Bronchial epithelial cell (primary cell): ENCODE data around the gene STXBP1. TPM values are rescaled to one million over a fixed set of nuclear protein-coding genes. Genes with fewer than 3 reads are reported as not detected.

Experiments used
- DNase-seq: peaks from one replicate; pipeline ENCODE4 v3.0.0-alpha.2; 2010; ENCODE audit warnings: low read depth
- FAIRE-seq: peaks from 2 replicates; lab custom pipeline; 2011; peaks lifted over from hg19 to GRCh38; lab: Jason Lieb, UNC
- H3K27me3 ChIP-seq: 2 replicates; pipeline ENCODE4 v1.5.1; 2011; ENCODE audit warnings: low read length; ENCODE audit not compliant: control insufficient read depth, insufficient read depth
- H3K36me3 ChIP-seq: 2 replicates; pipeline ENCODE4 v1.5.1; 2011; ENCODE audit warnings: low read length; ENCODE audit not compliant: control insufficient read depth, insufficient read depth
- H3K4me3 ChIP-seq: 2 replicates; pipeline ENCODE4 v1.5.1; 2011; ENCODE audit warnings: mild to moderate bottlenecking, low read depth, low read length, control low read depth
- total RNA-seq: library from RNA; depleted of rRNA; stranded (reverse); fragments of >200 nt; gene quantifications from 2 replicates; pipeline ENCODE4 v1.2.1, GENCODE V29; 2014
- TF ChIP-seq, protein P1 (sequence below): IDR thresholded peaks from 2 replicates; pipeline ENCODE4 v1.5.1; 2011; ENCODE audit warnings: mild to moderate bottlenecking, moderate library complexity, low read length, control low read depth, inconsistent platforms; ENCODE audit not compliant: insufficient read depth, severe bottlenecking

The STXBP1 gene
- total RNA-seq, 1 donor from 2014 or later, result 17.1 TPM

DNA sequence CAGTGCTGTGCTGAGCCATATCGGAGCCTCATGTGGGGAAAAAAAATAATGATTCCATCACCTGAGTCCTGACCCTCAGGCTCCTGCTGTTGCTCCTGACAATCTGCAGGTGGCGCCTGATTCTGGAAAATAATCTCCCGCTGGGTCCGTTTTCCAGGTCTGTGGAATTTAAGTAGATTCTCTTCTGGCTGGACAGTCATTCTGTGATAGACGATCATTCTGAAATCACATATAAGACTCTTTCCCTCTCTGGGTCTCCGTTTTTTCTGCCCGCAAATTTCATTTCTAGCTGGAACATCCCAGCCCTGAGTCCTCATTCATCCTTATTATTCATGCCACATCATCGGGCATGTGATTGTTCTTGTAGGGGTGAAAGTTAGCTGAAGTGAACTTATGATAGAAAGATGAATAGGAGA lies 22.1 kb upstream of the STXBP1 start:
- no peaks in the 10 kb centered on the region for H3K36me3 ChIP-seq
- FAIRE-seq (no peak), DNase-seq (no peak)
- H3K27me3 ChIP-seq, result no peaks in the 10 kb centered on the region
- TF ChIP-seq, protein P1, sequence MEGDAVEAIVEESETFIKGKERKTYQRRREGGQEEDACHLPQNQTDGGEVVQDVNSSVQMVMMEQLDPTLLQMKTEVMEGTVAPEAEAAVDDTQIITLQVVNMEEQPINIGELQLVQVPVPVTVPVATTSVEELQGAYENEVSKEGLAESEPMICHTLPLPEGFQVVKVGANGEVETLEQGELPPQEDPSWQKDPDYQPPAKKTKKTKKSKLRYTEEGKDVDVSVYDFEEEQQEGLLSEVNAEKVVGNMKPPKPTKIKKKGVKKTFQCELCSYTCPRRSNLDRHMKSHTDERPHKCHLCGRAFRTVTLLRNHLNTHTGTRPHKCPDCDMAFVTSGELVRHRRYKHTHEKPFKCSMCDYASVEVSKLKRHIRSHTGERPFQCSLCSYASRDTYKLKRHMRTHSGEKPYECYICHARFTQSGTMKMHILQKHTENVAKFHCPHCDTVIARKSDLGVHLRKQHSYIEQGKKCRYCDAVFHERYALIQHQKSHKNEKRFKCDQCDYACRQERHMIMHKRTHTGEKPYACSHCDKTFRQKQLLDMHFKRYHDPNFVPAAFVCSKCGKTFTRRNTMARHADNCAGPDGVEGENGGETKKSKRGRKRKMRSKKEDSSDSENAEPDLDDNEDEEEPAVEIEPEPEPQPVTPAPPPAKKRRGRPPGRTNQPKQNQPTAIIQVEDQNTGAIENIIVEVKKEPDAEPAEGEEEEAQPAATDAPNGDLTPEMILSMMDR, result peak; percentile 78
- H3K4me3 ChIP-seq, result no peak overlapping the region

DNA sequence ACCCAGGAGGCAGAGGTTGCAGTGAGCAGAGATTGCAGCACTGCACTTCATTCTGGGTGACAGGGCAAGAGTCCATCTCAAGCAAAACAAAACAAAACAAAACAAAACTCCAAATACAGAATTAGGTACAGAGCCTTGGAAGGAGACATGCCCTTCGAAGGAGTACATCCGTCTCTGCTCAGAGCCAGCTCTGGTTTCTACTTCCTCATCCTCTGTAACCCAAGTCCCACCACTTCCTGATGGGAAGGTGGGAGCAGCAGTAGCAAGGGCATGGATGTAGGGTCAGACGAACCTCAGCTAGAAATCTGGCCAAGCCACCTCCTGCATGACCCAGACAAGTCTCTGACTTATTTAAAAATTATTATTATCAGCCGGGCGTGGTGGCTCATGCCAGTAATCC lies 16.5 kb upstream of the STXBP1 start:
- FAIRE-seq (no peak), DNase-seq (no peak)
- TF ChIP-seq, protein P1, result no peak
- Histone ChIP-seq H3K4me3 (no peak overlapping the region), H3K36me3 (no peaks in the 10 kb centered on the region), H3K27me3 (no peaks in the 10 kb centered on the region)

DNA sequence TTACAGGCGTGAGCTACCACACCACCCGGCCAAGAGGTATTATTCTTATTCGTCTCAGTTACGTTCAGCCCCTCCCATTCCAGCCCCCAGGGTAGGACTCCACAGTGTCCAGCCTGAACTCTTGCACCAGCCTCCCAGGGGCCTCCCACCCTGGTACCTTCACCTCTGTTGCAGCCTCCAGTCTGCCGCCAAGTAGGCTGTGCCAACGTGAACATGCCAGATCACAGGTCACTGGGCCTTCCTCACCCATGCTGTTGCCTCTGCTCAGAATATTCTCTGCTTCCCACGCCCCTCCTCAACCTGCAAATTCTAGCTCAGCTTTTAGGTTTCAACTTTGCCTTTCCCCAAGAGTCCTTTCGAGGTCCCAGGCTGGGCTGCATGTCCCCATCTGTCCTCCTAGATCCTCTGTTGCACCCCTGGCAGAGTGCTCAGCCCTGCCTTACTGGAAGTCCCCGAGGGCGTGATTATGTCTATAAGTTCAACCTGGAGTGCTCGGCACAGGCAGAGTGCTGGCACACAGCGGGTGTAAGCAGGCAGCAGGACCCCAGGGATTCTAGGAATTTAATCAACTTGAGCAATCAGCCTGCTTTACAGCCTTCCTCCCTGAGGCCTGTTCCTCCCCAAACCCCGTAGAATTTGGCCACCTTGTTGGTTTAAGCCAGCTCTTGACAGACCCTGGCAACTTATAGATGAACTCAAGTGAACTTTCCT lies 13.1 kb upstream of the STXBP1 start:
- Histone ChIP-seq H3K36me3 (no peaks in the 10 kb centered on the region), H3K4me3 (no peak overlapping the region), H3K27me3 (no peaks in the 10 kb centered on the region)
- TF ChIP-seq, protein P1, result no peak
- no peak for DNase-seq
- no peak for FAIRE-seq

DNA sequence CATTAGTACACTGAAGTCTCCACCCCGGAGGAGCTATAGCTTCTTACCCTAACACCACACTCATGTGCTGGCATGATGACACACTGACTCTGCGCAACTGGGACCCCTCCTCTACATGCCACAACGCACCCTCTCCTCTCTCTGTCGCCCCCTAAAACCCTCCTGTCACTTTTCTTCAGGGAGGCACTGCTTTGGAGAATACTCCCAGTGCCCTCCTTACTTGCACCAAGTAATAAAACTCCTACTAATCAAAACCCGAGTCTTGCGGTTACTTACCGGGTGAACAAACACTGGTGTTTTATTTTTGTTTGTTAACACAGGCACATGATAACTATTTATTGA lies 12.6 kb upstream of the STXBP1 start:
- no peaks in the 10 kb centered on the region for H3K36me3 ChIP-seq
- FAIRE-seq, result no peak
- no peak for DNase-seq
- H3K27me3 ChIP-seq, result no peaks in the 10 kb centered on the region
- TF ChIP-seq, protein P1, result no peak
- H3K4me3 ChIP-seq, result no peak overlapping the region

GRCh38 chr9:127603226-127603625 lies 8.9 kb upstream of the STXBP1 start:
- Histone ChIP-seq H3K36me3 (no peaks in the 10 kb centered on the region), H3K27me3 (no peaks in the 10 kb centered on the region), H3K4me3 (no peak overlapping the region)
- FAIRE-seq (no peak), DNase-seq (no peak)
- TF ChIP-seq, protein P1, result no peak

DNA sequence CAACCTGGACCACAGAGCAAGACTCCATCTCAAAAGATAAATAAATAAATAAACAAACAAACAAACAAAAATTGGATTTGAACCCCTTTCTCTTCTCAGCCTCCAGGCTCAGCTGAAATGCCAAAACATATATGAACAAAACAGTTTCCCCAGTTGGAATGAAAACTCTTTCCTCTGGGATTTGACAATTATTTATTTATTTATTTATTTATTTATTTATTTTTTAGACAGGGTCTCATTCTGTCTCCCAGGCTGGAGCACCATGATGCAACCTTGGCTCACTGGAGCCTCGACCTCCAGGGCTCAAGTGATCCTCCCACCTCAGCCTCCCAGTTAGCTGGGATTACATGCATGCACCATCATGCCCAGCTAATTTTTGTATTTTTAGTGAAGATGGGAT lies 6.0 kb upstream of the STXBP1 start:
- no peak overlapping the region for H3K4me3 ChIP-seq
- FAIRE-seq, result no peak
- no peaks in the 10 kb centered on the region for H3K36me3 ChIP-seq
- H3K27me3 ChIP-seq, result no peaks in the 10 kb centered on the region
- TF ChIP-seq, protein P1, result no peak
- no peak for DNase-seq
